Limb (tissue), 2 donors: Measurements from ENCODE around the gene USB1.
A peak's percentile ranks its signal among the peaks of the same experiment; 100 is the strongest.
"Not testable (repeated sequence)": the region's sequence is repeated elsewhere in the genome, so short reads cannot be mapped to it uniquely, and the experiment has no call there.

Experiments used
- DNase-seq, 2 donors: peaks; one replicate each; pipeline ENCODE4 v3.0.0-alpha.2; 2016; ENCODE audit errors: extremely low spot score in 2 of 2

USB1 gene

GRCh38 chr16:57969451-57970123, 31.6 kb upstream of the USB1 start:
- DNase-seq, result no peak

- DNase-seq, result no peak
Observed at GRCh38 chr16:57970319-57970718, 30.9 kb upstream of the USB1 start.

- DNase-seq, result no peak
Observed at GRCh38 chr16:57970970-57971369, 30.2 kb upstream of the USB1 start, which contains the start of gene CNGB1. Gene CNGB1, minus strand, starts transcription at chr16:57971128. Its CDS starts 3,842 bp downstream, at chr16:57967286.

GRCh38 chr16:57971848-57972247, 29.4 kb upstream of the USB1 start:
- DNase-seq, result no peak

- no peak for DNase-seq
Observed at GRCh38 chr16:57972306-57972705, 28.9 kb upstream of the USB1 start.

GRCh38 chr16:57976331-57976796, 24.8 kb upstream of the USB1 start:
- no peak for DNase-seq

GRCh38 chr16:57977418-57978069, 23.7 kb upstream of the USB1 start:
- no peak for DNase-seq

- DNase-seq, result not testable (repeated sequence)
Observed at GRCh38 chr16:57978070-57978465, 23.1 kb upstream of the USB1 start.

- no peak for DNase-seq
Observed at GRCh38 chr16:57979006-57979585, 22.1 kb upstream of the USB1 start.

GRCh38 chr16:57981636-57982035, 19.6 kb upstream of the USB1 start:
- no peak for DNase-seq

GRCh38 chr16:57982385-57982784, 18.8 kb upstream of the USB1 start:
- no peak for DNase-seq

GRCh38 chr16:57984443-57985203, 16.6 kb upstream of the USB1 start:
- DNase-seq, result peak; percentile 81 to 93

GRCh38 chr16:57985204-57986181, 15.7 kb upstream of the USB1 start:
- no peak for DNase-seq

GRCh38 chr16:57986196-57986595, 15.0 kb upstream of the USB1 start:
- DNase-seq, result no peak

- DNase-seq, result no peak
Observed at GRCh38 chr16:57987441-57988177, 13.6 kb upstream of the USB1 start.

- DNase-seq, result no peak
Observed at GRCh38 chr16:57988929-57989328, 12.3 kb upstream of the USB1 start.

GRCh38 chr16:57991551-57992059, 9.6 kb upstream of the USB1 start:
- DNase-seq, result no peak

GRCh38 chr16:57992084-57992483, 9.1 kb upstream of the USB1 start:
- no peak for DNase-seq

GRCh38 chr16:57993438-57993837, 7.8 kb upstream of the USB1 start:
- no peak for DNase-seq

GRCh38 chr16:57993897-57994296, 7.3 kb upstream of the USB1 start:
- DNase-seq, result no peak
